HG03025 (cell line): ENCODE results near the gene USP49.
A peak's percentile ranks its signal among the peaks of the same experiment; 100 is the strongest.
"Not testable (repeated sequence)": the region's sequence is repeated elsewhere in the genome, so short reads cannot be mapped to it uniquely, and the experiment has no call there.

Experiments used
- ATAC-seq: cut with Tn5 transposase; IDR thresholded peaks from one replicate; pipeline ENCODE4 v1.9.1; 2021; ENCODE audit warnings: mild to moderate bottlenecking, moderate library complexity; ENCODE audit not compliant: unreplicated experiment, low FRiP score

Gene USP49

DNA sequence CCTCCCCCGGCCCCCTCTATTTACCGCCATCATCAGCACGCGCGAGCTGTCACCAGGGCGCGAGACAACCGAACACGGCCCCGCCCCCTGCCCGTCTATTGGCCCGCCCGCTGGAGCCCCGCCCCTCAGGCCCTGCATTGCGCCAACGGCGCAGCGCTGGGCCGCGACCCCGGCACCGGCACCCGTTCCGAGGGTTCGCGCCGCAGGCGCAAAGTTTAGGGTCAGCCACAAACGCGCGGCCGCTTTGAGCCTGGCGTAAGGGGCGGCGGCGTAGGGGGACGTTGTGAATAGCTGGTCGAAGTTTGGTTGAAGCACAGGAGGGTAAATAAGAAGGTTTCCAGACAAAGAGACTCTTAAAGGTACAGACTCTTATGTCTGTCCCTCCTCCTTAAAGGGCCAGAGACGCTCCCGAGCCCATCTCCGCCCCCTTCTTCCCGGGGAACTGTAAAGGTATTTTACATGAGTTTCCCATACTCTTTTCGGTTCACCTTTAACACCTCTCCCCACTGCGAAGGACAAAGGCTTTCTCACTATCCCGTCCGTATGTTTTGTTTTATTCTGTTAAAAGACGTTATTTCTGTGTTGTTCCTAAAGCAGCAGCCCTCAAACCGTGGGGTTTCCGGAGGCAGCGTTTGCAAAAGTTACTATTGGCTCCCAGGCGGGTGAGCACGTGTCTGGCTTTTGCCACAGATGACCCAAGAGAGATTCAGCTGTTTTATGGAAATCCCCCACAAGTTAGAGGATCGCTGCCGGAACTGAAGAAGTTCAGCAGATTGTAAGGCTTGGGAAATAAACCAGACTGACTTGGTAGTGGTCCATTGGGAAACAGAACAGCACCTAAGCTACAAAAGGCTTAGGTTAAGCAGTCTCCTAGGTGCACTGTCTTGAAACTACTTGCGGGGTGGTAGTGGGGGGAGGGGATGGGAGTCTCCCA is at the start of gene USP49:
Gene USP49 (minus strand): TSS at position 76 of the 934 bp plus-strand sequence. CDS start 88,392 bp downstream, outside the sequence.
- peak; percentile 78 for ATAC-seq

- ATAC-seq: no peak
Measured at GRCh38 chr6:41943456-41943855, 48.3 kb upstream of the USP49 start.

DNA sequence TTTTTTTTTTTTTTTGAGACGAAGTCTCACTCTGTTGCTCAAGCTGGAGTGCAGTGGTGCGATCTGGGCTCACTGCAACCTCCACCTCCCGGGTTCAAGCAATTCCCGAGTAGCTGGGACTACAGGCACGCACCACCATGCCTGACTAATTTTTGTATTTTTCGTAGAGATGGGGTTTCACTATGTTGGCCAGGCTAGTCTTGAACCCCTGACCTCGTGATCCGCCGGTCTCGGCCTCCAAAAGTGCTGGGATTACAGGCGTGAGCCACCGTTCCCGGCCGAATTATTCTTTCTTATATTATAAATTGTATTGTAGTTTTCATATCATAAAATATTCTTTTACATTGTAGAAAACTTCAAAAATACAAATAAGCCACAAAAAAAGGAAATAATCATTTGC is 47.7 kb upstream of the USP49 start:
- not testable (repeated sequence) for ATAC-seq

- peak; percentile 2 for ATAC-seq
Measured at GRCh38 chr6:41942067-41942851, 47.1 kb upstream of the USP49 start.

DNA sequence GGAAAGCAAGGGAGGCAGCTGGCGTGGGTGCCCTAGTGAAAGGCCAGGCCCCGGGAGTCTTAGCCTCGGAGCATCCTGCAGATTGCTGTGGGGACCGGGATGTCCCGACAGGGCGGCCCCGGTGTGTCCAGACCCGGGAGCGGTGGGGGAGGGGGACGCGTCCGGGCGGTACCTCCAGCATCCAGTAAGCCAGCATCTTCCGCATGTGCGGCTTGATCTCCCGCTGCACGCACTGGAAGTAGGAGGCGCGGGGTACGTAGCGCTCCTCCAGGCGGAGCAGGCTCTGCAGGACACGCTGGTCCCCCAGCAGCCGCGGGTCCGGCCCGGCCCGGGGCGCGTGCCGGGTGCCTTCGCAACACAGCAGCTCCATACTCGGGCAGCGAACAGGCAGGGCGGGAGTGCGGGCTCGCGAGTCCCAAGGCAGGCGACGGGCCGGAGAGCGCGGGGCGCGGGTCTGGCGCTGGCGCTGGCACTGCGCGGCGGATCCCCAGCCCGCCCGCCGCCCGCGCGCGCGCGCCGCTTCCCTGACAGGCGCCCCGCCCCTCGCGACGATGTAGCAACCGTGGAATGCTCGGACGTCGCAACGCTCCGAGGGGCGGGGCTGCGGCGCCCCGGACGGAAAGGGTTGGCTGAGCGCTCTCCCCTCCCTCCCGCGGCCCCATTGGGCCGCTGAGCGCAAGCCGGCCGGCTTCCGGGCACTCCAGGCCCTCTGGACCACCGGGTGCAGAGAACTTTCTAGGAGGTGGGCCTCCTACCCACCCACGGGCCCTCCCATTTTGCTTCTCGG is 46.3 kb upstream of the USP49 start, which contains the start of gene CCND3:
Gene CCND3 (minus strand): TSS at position 529 of the 787 bp plus-strand sequence. CDS start 159 bp downstream, at position 370.
- peak; percentile 71 for ATAC-seq

GRCh38 chr6:41940759-41941279 is 45.6 kb upstream of the USP49 start:
- ATAC-seq: no peak

DNA sequence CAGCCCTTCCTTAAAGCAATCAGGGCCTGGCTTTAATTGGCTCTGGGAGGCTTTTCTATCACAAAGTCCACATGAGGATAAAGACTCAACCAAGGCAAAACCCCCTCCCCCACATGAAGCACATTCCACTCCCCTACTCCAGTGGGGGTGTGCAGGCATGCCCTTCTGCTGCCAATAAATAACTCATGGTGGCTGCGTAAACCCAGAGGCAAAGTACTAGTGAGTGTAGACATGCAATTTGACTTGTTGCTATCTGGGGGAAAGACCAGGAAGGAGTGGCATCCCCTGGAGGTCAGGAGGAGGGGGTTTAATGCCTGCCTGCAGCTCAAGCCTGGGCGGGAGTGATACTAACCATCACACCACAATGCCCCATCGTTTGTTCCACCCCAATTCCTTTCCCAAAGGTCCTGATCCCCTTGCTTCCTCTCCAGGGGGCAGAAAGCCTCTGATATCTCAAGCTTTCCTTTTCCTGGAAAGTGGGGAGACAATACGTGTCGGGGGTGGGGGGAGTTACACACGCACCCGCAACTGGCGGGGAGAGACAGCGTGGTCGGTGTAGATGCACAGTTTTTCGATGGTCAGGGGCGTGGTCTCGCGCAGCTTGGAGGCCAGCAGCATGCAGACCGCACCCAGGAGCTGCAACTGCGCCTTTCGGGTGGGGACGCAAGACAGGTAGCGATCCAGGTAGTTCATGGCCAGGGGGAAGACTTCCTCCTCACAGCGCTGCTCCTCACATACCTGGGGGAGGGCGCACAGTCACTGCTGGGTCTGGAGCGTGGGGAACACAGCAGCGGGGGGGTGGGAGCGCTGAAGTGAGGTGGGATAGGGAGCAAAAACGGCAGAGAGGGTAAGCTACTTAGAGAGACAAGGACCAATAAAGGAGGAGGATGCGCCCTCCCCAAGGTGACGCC is 44.9 kb upstream of the USP49 start:
- ATAC-seq: no peak

GRCh38 chr6:41939176-41939847 is 44.1 kb upstream of the USP49 start:
- no peak for ATAC-seq

DNA sequence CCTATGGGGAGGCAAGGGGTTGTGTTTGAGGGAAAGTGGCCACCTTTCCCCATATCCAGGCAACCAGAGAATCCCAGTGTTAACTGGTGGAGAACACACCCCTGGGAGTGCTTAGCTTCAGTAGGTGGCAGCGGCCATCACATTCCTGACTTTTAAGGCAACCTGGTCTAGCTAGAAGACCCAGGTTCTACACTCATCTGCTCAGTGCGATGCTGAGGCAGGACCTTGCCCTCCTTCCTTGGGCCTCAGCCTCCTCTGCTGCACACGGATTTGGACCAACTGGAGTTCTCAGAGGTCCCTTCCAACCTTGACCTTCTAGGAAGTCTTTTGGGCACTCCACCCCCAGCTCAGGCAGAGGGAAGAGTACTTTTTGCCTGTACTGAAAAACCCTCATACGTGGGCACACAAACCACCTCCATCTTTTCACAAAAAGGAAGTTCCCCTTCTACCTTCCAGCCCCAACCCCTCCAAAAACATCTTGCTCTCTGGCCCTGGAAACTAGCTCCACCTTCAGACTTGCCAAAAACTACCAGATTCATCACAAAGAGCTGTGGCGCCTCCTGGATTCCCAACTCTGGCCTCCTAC is 43.5 kb upstream of the USP49 start:
- no peak for ATAC-seq

GRCh38 chr6:41937861-41938574 is 42.8 kb upstream of the USP49 start:
- no peak for ATAC-seq

- ATAC-seq: no peak
Measured at GRCh38 chr6:41937472-41937860, 42.3 kb upstream of the USP49 start.

- no peak for ATAC-seq
Measured at GRCh38 chr6:41936073-41936837, 41.1 kb upstream of the USP49 start.

DNA sequence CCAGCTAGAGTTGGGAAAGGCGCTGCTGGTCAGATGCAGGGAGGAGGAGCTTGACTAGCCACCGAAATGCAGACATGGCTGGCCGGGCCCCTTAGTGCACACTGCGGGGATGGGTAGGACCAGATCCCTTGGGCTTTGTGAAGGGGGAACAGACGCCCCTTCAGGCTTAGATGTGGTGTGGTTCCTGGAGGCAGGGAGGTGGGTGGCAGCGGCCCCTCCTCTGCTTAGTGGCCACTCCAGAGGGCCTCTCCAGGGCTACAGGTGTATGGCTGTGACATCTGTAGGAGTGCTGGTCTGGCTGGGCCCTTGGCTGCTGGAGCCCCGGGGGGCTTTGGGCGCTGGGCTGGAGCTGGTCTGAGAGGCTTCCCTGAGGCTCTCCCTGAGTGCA is 40.5 kb upstream of the USP49 start:
- ATAC-seq: no peak

DNA sequence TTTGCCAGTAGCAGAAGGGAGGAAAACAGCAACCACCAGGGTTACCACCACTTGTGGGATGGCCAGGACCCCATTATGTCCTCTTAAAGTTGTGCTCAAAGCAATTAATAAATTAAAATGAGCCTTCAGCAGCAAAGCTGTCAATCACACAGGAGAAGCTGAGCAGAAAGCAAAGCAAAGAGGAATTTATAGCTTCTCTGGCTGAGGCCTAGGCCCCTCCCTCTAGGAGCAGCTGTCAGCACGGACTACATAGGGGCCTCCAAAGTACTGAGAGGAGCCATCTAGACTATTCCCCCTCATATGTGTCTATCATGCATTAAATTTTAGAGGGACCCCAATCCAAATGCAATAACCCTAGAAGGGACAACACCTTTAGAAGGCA is 40.0 kb upstream of the USP49 start:
- ATAC-seq: no peak

DNA sequence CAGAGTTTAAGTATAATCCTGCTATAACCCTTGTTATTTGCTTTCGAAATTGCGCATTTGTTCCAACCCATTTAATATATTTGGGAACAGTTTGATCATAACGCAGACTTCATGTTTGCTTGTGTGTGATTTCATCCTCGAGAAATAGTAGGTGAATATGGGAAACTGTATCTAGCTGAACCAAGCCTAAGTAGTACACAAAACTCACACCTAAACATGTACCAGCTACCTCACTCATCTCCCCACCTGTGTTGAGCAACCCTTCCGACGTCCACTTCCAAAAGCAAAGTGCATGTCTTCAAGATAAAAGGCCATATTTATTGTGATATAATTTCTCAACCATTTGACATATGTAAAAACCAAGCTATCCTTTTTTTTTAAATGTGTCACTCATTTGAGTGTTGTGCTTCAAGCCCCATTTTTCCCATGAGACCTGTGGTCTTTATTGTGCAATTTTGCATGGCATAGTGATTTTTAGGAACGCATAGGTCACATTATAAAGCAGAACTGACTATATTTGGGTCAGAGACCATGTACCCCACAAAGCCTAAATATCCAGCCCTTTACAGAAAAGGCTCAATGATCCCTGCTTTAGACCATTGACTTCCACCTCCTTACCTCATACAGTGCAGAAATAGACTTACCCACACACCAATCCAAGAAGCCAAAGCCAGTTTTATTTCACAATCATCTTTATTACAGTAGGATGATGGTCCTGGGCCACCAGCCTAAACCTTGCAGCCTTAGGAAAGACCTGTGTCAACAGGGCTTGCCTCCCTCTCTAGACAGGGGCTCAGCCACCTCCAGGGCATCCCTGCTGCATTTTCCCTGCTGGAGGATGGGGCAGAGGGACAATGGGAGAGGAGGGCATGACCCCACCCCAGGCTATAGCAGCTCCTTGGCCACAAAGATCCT is 39.4 kb upstream of the USP49 start:
- no peak for ATAC-seq

- ATAC-seq: no peak
Measured at GRCh38 chr6:41932378-41932777, 37.2 kb upstream of the USP49 start.
